A549 (cell line): Measurements from ENCODE around the gene NHLH1. TPM values are rescaled to one million over a fixed set of nuclear protein-coding genes. Genes with fewer than 3 reads are reported as not detected.

Source experiments
- ATAC-seq, 2 experiments: fragments of 200-7000 bp in 1 of 2; fragments of >200 bp in 1 of 2; cut with Nextera tagmentation in 1 of 2; cut with Tn5 transposase in 1 of 2; 3 replicates each; pipeline versions ENCODE4 v1.8.0 to v1.9.1; 2018 to 2020; ENCODE audit warnings: mild to moderate bottlenecking in 1 of 2, moderate library complexity in 1 of 2
- CTCF ChIA-PET: fragments of 300-600 bp; sonication (Branson Sonifier 250); formaldehyde crosslinking; extraction: SDS; loops from one replicate; lab custom pipeline; 2021; ENCODE audit warnings: antibody characterized with exemption, inconsistent platforms; lab: Yijun Ruan, JAX
- POLR2A ChIA-PET: fragments of 350-600 bp; formaldehyde crosslinking; extraction: SDS; loops from one replicate; lab custom pipeline; 2021; ENCODE audit warnings: antibody characterized with exemption, inconsistent platforms; lab: Yijun Ruan, JAX
- DNase-seq, 2 experiments: peaks; one replicate each; pipeline versions ENCODE4 v3.0.0 to v3.0.0-alpha.2; 2011 to 2016; ENCODE audit warnings: low read depth in 1 of 2, low spot score in 1 of 2
- FAIRE-seq: peaks from 2 replicates; lab custom pipeline; 2011; peaks lifted over from hg19 to GRCh38; lab: Jason Lieb, UNC
- H3K27ac ChIP-seq, 2 experiments: fragments of >200 bp; sonication (Bioruptor Twin); formaldehyde crosslinking; 3 replicates each; pipeline ENCODE4 v1.5.1; 2016 to 2017
- H3K4me1 ChIP-seq: fragments of >200 bp; sonication (Bioruptor Twin); formaldehyde crosslinking; 3 replicates; pipeline ENCODE4 v1.6.1; 2016
- H3K4me2 ChIP-seq: fragments of >200 bp; sonication (Bioruptor Twin); formaldehyde crosslinking; 3 replicates; pipeline ENCODE4 v1.6.1; 2016
- H3K4me3 ChIP-seq: fragments of >200 bp; sonication (Bioruptor Twin); formaldehyde crosslinking; 3 replicates; pipeline ENCODE4 v1.5.1; 2016
- H3K9me3 ChIP-seq: fragments of >200 bp; sonication (Bioruptor Twin); formaldehyde crosslinking; 3 replicates; pipeline ENCODE4 v1.6.1; 2016
- ATOH8 ChIP-seq: fragments of 250-450 bp; sonication (Bioruptor Pico); IDR thresholded peaks from 2 replicates; pipeline ENCODE4 v1.5.0; 2020; ENCODE audit warnings: low read depth, mild to moderate bottlenecking, moderate library complexity
- BCL3 ChIP-seq: fragments of >200 bp; sonication (Bioruptor Twin); formaldehyde crosslinking; IDR thresholded peaks from 3 replicates; pipeline ENCODE4 v1.6.1; 2016
- CBX2 ChIP-seq: fragments of 200-600 bp; sonication (generic); IDR thresholded peaks from 2 replicates; pipeline ENCODE4 v1.6.1; 2016; ENCODE audit warnings: low read depth, mild to moderate bottlenecking, borderline replicate concordance
- CBX8 ChIP-seq: fragments of 200-600 bp; sonication (generic); IDR thresholded peaks from 2 replicates; pipeline ENCODE4 v1.6.1; 2016
- EHF ChIP-seq: fragments of 250-450 bp; sonication (Bioruptor Pico); IDR thresholded peaks from 2 replicates; pipeline ENCODE4 v1.5.0; 2020; ENCODE audit warnings: mild to moderate bottlenecking
- EHMT2 ChIP-seq: fragments of 200-600 bp; sonication (generic); IDR thresholded peaks from 2 replicates; pipeline ENCODE4 v1.6.1; 2016; ENCODE audit warnings: antibody characterized with exemption, low read depth, mild to moderate bottlenecking, moderate library complexity
- ESRRA ChIP-seq: fragments of 150-350 bp; IDR thresholded peaks from 2 replicates; pipeline ENCODE4 v1.6.1; 2014; ENCODE audit warnings: mild to moderate bottlenecking, low read length, borderline replicate concordance
- FOXS1 ChIP-seq: fragments of 250-450 bp; sonication (Bioruptor Pico); IDR thresholded peaks from 2 replicates; pipeline ENCODE4 v1.5.0; 2020; ENCODE audit warnings: mild to moderate bottlenecking, moderate library complexity
- GATA3 ChIP-seq: IDR thresholded peaks from 2 replicates; pipeline ENCODE4 v1.6.1; 2012; ENCODE audit warnings: borderline replicate concordance
- HES2 ChIP-seq: fragments of >200 bp; sonication (Bioruptor Twin); formaldehyde crosslinking; IDR thresholded peaks from 2 replicates; pipeline ENCODE4 v1.6.1; 2016
- HEYL ChIP-seq: fragments of 250-450 bp; sonication (Bioruptor Pico); IDR thresholded peaks from 2 replicates; pipeline ENCODE4 v1.8.0; 2021; ENCODE audit warnings: mild to moderate bottlenecking, moderate library complexity
- HOXB5 ChIP-seq: fragments of 250-450 bp; sonication (Bioruptor Pico); IDR thresholded peaks from 2 replicates; pipeline ENCODE4 v1.5.0; 2020; ENCODE audit warnings: mild to moderate bottlenecking, moderate library complexity
- KDM1A ChIP-seq: fragments of 200-600 bp; sonication (generic); IDR thresholded peaks from 2 replicates; pipeline ENCODE4 v1.6.1; 2016; ENCODE audit warnings: low read depth, mild to moderate bottlenecking
- MAZ ChIP-seq: fragments of 150-350 bp; IDR thresholded peaks from 2 replicates; pipeline ENCODE4 v1.6.1; 2014; ENCODE audit warnings: antibody characterized with exemption, low read depth, low read length, borderline replicate concordance
- NFE2L2 ChIP-seq: fragments of 150-350 bp; conservative IDR thresholded peaks from 2 replicates; pipeline ENCODE4 v1.6.1; 2014; ENCODE audit warnings: low read length
- RAD21 ChIP-seq, 2 experiments: fragments of >200 bp in 1 of 2; sonication (Bioruptor Twin) in 1 of 2; formaldehyde crosslinking in 1 of 2; IDR thresholded peaks in 1 of 2; conservative IDR thresholded peaks in 1 of 2; 2 replicates in 1 of 2; 3 replicates in 1 of 2; pipeline ENCODE4 v1.6.1; 2012 to 2018; ENCODE audit warnings: inconsistent platforms in 1 of 2
- RCOR1 ChIP-seq: fragments of 150-350 bp; IDR thresholded peaks from 2 replicates; pipeline ENCODE4 v1.6.1; 2014; ENCODE audit warnings: antibody characterized with exemption, low read length, low read depth
- REST ChIP-seq: fragments of 200-600 bp; sonication (generic); IDR thresholded peaks from 2 replicates; pipeline ENCODE4 v1.6.1; 2016; ENCODE audit warnings: antibody characterized with exemption, mild to moderate bottlenecking, moderate library complexity
- RFX5 ChIP-seq: fragments of 450-650 bp; IDR thresholded peaks from 2 replicates; pipeline ENCODE4 v1.7.1; 2014; ENCODE audit warnings: antibody characterized with exemption, mild to moderate bottlenecking, moderate library complexity
- USF2 ChIP-seq: fragments of 450-650 bp; IDR thresholded peaks from 2 replicates; pipeline ENCODE4 v1.6.1; 2014; ENCODE audit warnings: antibody characterized with exemption
- ZC3H11A ChIP-seq: fragments of 450-650 bp; IDR thresholded peaks from 2 replicates; pipeline ENCODE4 v1.6.1; 2014; ENCODE audit warnings: antibody characterized with exemption, mild to moderate bottlenecking
- ZFP36 ChIP-seq: fragments of 450-650 bp; IDR thresholded peaks from 2 replicates; pipeline ENCODE4 v1.6.1; 2014; ENCODE audit warnings: borderline replicate concordance; ENCODE audit not compliant: partially characterized antibody
- ZNF302 ChIP-seq: fragments of 250-450 bp; sonication (Bioruptor Pico); IDR thresholded peaks from 2 replicates; pipeline ENCODE4 v1.9.0; 2021; ENCODE audit warnings: inconsistent platforms, mild to moderate bottlenecking, moderate library complexity
- WGBS: methylation state at CpG from one replicate; pipeline ENCODE4 v1.1.6; 2017; ENCODE audit errors: missing lambda C conversion rate; 5-methylcytosine and 5-hydroxymethylcytosine counted together
- polyA plus RNA-seq, 4 experiments: library from polyadenylated mRNA; depleted of rRNA in 3 of 4; stranded (reverse); fragments of >200 nt; fragmentation: RNase III in 1 of 4; extraction: RNeasy Plus Mini Kit Qiagen cat#74134 plus additional on column Dnase treatment in 1 of 4; gene quantifications; 2 replicates in 3 of 4; 3 replicates in 1 of 4; pipeline ENCODE4 v1.2.3, GENCODE V29; 2011 to 2017

Gene NHLH1
- polyA plus RNA-seq, 2 of the 4 experiments (the other 2 are of a cell fraction): 0.34 to 0.63 TPM

- H3K4me1 ChIP-seq: no peaks in the 10 kb centered on the region
- no peak overlapping the region for H3K4me2 ChIP-seq
- ATAC-seq: no peak
- CTCF ChIA-PET: interaction anchor here (0.5 to 10.0 kb wide), 11 partner anchors 9 to 273 kb away, joined by 3 to 76 read pairs (median 4); partner anchors contain the start of gene NHLH1
- DNase-seq: no peak
- no peak for FAIRE-seq
- POLR2A ChIA-PET: no interaction called here
- no peak overlapping the region for H3K27ac ChIP-seq
- no peaks in the 10 kb centered on the region for H3K9me3 ChIP-seq
- TF ChIP-seq ZFP36 (no peak), EHF (no peak), USF2 (no peak), REST (no peak), MAZ (no peak)
- H3K4me3 ChIP-seq: no peak overlapping the region
- 76% methylated on average over 6 of the region's 6 CpGs for WGBS
Observed at GRCh38 chr1:160374306-160375110, 7.6 kb downstream of the NHLH1 start.

GRCh38 chr1:160375788-160376524, 9.1 kb downstream of the NHLH1 start:
- peak; percentile 9 to 28; a peak in 3 of 6 replicates for ATAC-seq
- CTCF ChIA-PET: interaction anchor here (0.6 to 10.0 kb wide), 36 partner anchors 11 to 484 kb away, joined by 3 to 76 read pairs (median 5); partner anchors contain the start of gene NHLH1
- H3K9me3 ChIP-seq: no peaks in the 10 kb centered on the region
- TF ChIP-seq BCL3 (no peak), HEYL (CRISPR knock-in tag) (no peak), ESRRA (no peak), ZNF302 (CRISPR knock-in tag) (no peak), EHMT2 (no peak), HOXB5 (CRISPR knock-in tag) (no peak), MAZ (no peak), HES2 (no peak), GATA3 (no peak), CBX8 (no peak), NFE2L2 (no peak), CBX2 (no peak), ATOH8 (CRISPR knock-in tag) (no peak), ZC3H11A (no peak), FOXS1 (no peak), RAD21 (conservative IDR thresholded peaks at IDR 0.05 in 1 of 2, IDR thresholded peaks at IDR 0.05 in 1 of 2) (no peak), KDM1A (no peak), RCOR1 (no peak), RFX5 (no peak)
- 51% methylated on average over 9 of the region's 9 CpGs for WGBS
- no peaks in the 10 kb centered on the region for H3K4me1 ChIP-seq
- no peak overlapping the region for H3K27ac ChIP-seq
- no peak for DNase-seq
- H3K4me2 ChIP-seq: no peak overlapping the region; the same call in 2 of the 3 replicates
- no peak for FAIRE-seq
- no peak overlapping the region for H3K4me3 ChIP-seq
- POLR2A ChIA-PET: interaction anchor here (1.2 kb wide), 1 partner anchor 9 kb away, joined by 5 read pairs; the partner anchor contains the start of gene NHLH1
